ENCODE measurements around the gene OPHN1.

The OPHN1 gene, protein sequence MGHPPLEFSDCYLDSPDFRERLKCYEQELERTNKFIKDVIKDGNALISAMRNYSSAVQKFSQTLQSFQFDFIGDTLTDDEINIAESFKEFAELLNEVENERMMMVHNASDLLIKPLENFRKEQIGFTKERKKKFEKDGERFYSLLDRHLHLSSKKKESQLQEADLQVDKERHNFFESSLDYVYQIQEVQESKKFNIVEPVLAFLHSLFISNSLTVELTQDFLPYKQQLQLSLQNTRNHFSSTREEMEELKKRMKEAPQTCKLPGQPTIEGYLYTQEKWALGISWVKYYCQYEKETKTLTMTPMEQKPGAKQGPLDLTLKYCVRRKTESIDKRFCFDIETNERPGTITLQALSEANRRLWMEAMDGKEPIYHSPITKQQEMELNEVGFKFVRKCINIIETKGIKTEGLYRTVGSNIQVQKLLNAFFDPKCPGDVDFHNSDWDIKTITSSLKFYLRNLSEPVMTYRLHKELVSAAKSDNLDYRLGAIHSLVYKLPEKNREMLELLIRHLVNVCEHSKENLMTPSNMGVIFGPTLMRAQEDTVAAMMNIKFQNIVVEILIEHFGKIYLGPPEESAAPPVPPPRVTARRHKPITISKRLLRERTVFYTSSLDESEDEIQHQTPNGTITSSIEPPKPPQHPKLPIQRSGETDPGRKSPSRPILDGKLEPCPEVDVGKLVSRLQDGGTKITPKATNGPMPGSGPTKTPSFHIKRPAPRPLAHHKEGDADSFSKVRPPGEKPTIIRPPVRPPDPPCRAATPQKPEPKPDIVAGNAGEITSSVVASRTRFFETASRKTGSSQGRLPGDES

DNA sequence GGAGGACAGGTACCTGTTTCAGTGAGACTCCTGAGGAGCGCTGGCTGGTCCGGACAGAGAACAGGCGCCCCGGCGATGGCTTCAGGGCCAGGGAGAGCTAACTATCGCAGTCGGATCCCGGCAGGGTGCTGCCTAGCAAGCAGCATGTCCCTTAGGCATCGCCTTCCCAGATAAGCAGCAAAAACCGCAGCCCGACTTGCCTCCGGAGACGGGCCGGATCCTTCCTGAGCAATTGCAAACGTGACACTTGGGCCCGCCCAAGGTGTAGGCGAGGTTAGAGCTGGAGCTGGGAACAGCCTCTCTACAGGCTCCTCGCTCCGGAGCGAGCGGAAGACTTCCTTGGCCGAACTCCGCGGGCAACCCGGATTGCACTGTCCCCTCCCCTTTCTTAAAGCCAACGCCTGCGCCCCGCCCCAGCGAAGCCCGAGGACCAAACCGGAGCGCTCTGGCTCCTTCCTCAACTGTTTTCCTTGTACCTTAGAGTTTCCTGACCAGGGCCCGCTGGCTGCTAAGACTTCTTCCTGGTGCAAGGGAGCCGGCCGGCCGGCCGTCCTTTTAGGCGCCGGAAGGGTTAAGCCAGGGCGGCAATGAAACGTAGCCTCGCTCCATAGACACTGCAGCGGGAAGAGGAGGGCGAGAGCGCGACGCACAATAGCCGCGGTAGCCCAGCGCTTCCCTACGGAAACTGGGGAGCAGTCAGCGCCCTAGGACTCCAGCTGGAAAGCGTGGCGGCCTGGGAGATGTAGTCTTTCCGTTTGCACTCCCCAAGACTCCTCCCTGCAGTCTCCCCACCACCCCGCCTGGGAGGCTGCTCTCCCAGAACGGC is at the start of gene OPHN1:
OPHN1 (minus strand) TSS at position 341 of the 826 bp plus-strand sequence. CDS start 475 bp downstream, outside the sequence.
- in situ Hi-C loops (cut with MboI; ENCODE audit: low sequenced_read_pairs), result no loop called here

DNA sequence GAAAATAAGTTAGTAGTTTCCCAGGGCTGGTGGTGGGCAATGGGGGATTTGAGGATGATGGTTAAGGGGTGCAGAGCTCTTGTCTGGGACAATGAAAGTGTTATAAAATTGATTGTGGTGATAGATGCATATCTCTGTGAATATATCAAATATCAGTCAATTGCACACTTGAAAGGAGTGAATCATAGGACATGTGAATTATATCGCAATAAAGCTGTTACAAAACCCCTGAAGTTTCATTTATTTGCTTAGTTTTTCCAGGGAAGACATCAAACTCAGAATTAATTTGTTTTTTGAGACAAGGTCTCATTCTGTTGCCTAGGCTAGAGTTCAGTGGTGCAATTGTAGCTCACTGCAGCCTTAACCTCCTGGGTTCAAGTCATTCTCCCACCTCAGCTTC is 47.7 kb upstream of the OPHN1 start:
- in situ Hi-C loops (cut with MboI; ENCODE audit: low sequenced_read_pairs), result no loop called here

DNA sequence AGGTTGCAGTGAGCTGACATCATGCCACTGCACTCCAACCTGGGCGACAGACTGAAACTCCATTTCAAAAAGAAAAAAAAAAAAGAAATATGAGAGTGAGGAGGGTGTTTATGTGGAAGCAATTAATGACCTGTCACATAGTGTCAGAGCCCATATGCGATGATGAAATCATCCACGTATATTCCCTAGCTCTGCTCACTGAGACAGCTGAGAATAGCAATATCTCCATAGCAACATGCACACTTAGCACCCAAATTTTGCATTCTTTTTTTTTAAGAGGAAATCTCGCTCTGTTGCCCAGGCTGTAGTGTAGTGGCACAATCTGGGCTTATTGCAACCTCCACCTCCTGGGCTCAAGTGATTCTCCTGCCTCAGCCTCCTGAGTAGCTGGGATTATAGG is 31.5 kb upstream of the OPHN1 start:
- in situ Hi-C loops (cut with MboI; ENCODE audit: low sequenced_read_pairs), result no loop called here

DNA sequence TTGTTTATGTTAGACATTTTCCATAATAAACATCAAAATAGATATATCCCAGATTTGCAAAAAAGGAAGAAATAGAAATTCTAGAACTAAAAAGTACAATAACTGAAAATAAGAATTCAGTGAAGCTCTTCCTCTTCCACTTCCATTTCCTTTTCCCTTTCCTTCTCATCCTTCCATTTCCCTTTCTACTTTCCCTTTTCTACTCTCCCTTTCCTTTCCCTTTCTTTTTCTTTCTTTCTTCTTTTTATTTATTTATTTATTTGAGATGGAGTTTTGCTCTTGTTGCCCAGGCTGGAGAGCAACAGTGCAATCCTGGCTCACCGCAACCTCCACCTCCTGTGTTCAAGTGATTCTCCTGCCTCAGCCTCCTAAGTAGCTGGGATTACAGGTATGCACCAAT is 30.6 kb upstream of the OPHN1 start:
- in situ Hi-C loops (cut with MboI; ENCODE audit: low sequenced_read_pairs), result no loop called here

DNA sequence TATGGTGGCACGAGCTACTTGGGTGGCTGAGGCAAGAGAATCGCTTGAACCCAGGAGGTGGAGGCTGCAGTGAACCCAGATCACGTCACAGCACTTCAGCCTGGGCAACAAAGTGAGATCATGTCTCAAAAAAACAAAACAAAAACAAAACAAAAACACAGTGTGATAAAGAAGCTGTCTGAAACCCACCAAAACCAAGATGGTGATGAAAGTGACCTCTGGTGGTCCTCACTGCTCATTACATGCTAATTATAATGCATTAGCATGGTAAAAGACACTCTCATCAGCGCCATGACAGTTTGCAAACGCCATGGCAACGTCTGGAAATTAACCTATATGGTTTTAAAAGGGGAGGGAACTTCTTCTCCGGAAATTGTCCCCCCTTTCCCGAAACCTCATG is 29.4 kb upstream of the OPHN1 start:
- in situ Hi-C loops (cut with MboI; ENCODE audit: low sequenced_read_pairs), result no loop called here

DNA sequence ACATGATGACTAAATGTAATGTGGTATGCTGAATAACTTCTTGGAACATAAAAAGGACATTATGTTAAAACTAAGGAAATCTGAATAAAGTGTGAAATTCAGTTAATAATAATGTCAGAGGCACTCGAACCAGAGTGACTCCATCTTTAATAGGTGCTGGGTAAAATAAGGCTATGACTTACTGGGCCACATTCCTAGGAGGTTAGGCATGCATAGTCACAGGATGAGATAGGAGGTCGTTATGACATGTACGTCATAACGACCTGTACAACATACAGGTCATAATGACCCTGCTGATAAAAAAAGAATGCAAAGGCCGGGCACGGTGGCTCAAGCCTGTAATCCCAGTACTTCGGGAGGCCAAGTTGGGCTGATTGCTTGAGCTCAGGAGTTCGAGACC is 28.9 kb upstream of the OPHN1 start:
- in situ Hi-C loops (cut with MboI; ENCODE audit: low sequenced_read_pairs), result no loop called here

DNA sequence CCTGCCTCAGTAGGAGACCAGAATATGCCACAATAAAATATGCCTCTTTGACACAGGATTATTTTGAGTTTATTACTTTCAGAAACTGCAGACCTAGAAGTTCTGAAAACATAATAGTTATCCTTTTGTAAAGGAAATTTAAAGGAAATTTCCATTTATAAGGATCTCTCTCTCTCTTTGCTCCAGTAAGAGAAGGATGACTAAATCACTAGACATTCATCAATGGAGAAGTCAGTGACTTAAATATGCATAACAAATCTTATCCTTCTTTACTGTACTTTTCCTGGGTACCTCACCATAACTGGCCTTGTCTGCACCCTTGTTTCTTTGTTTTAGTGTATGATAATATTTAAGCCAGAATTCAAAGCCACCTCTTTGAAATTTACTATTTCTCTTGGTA is 28.3 kb upstream of the OPHN1 start:
- in situ Hi-C loops (cut with MboI; ENCODE audit: low sequenced_read_pairs), result no loop called here

DNA sequence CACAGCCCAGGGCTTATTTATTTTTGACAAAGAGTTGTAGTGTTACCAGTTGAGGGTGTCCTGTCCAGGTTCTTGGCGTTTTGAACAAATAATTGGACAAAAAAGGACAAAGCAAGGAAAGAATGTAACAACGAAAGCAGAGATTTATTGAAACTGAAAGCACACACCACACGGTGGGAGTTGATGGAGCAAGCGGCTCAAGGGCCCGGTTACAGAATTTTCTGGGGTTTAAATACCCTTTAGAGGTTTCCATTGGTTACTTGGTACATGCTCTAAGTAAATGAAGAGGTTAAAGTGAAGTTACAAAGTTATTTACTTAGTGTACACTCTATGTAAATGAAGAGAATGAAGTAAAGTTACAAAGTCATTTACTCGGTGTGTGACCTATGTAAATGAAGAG is 27.8 kb upstream of the OPHN1 start:
- in situ Hi-C loops (cut with MboI; ENCODE audit: low sequenced_read_pairs), result no loop called here

DNA sequence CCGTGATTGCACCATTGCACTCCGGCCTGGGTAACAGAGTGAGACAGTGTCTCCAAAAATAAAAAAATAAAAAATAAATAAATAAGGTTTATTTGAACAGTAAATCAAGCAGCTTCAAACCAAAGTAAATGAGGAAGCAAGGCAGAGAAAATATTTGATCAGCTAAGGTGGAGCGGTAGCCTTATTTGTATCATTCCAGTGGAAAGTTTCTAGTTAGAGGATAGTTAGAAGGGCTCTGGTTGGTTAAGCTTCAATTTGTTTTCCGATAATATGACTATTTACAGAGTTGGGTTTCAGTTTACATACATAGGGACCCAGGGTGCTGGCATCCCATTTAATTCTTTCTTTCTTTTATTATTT is 21.8 kb upstream of the OPHN1 start:
- in situ Hi-C loops (cut with MboI; ENCODE audit: low sequenced_read_pairs), result no loop called here

DNA sequence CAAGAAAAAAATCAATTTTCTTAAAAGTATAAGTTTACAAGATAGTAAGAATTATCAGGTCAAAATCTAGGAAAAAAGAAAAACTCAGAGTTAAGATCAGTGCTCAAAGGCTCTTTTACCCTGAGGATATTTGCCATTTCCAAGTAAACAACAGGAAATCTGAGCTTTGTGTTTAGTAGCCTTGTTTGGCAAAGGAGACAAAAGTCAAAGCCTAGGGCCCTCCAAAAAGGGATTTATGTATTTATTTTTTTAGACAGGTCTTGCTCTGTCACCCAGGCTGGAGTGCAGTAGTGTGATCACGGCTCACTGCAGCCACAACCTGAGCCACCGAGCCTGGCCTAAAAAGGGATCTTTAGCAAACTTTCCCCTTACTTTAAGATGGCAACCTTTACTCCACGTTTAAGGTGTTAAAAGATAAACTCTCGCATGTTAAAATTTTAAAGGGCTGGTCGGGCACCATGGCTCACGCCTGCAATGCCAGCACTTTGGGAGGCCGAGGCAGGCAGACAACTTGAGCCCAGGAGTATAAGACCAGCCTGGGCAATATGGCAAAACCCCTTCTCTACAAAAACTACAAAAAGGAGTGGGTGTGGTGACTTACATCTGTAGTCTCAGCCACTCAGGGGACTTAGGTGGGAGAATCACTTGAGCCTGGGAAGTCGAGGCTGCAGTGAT is 21.3 kb upstream of the OPHN1 start:
- in situ Hi-C loops (cut with MboI; ENCODE audit: low sequenced_read_pairs), result no loop called here

DNA sequence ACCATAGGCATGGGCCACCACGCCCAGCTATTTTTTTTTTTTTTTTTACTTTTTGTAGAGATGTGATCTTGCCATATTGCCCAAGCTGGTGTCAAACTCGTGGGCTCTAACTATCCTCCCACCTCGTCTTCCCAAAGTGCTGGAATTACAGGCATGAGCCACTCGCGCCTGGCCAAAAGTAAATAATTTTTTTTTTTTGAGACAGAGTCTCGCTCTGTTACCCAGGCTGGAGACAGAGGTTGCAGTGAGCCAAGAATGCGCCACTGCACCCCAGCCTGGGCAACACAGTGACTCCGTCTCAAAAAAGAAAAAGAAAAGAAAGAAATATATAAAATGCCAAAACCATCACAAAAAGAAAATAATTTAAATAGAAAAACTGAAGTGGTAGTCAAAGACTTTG is 18.4 kb upstream of the OPHN1 start:
- in situ Hi-C loops (cut with MboI; ENCODE audit: low sequenced_read_pairs), result no loop called here

DNA sequence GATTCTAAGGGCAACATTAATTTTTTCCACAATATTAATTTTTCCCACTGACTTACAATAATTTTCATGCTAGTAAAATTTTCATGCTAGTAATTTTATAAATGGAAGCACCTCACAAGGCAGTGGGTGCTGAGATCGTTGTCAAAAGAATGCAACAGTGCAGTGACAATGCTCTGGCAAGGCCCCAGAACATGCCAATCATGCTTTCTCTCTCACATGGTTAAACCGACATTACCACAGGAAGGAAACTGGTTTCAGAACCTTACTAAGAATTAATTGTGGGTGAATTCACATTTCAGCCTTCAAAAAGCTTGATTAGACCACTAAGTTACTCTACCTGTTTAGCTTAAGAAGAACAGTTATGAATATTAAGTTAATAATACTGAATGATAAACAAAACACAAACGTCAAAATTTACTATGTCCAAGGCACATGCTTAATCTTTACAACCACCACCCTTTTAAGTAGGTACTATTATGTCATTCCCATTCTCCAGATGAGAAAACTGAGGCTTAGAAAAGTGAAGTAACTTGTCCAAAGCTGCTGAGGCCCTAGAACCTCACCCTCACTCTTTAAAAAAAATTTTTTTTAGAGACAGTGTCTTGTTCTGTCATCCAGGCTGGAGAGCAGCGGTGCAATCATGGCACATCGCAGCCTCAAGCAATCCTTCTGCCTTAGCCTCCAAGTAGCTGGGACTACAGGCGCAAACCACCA is 10.0 kb upstream of the OPHN1 start:
- in situ Hi-C loops (cut with MboI; ENCODE audit: low sequenced_read_pairs), result no loop called here

DNA sequence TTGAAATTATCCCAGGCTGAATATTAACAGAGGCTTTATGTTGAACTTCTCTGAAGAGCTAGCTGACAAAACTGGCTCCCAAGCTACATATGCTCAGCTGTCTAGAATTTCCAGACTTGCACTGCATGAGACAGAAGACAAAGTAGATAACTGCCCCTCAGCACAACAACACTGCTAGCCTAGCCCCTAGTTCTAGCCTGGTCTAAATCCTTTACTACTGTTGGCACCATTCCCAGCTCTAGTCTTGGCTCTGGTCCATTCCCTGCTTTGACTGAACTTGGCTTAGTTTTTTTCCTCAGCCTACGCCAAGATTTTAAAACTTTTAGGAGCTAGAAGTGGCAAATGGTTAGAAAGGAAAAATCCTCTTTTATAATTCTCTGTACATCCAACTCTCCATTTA is 7.6 kb upstream of the OPHN1 start:
- in situ Hi-C loops (cut with MboI; ENCODE audit: low sequenced_read_pairs), result no loop called here

DNA sequence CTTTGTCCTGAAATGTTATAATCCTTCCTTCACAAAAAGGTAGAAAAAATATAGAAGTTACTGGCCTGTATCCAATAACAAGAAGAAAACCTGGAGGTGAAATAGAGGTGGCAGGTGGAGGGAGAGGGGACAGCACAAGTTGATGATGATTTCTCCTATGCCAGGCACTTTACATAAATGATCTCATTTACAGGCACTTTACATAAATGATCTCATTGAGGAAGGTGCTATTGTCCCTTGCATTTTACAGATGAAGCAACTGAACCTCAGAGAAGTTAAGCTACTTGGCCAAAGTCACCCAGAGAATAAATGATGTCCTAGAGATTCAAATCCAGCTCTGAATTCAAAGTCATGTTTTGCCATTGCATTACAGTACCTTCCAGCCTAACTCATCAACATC is 7.1 kb upstream of the OPHN1 start:
- in situ Hi-C loops (cut with MboI; ENCODE audit: low sequenced_read_pairs), result no loop called here

DNA sequence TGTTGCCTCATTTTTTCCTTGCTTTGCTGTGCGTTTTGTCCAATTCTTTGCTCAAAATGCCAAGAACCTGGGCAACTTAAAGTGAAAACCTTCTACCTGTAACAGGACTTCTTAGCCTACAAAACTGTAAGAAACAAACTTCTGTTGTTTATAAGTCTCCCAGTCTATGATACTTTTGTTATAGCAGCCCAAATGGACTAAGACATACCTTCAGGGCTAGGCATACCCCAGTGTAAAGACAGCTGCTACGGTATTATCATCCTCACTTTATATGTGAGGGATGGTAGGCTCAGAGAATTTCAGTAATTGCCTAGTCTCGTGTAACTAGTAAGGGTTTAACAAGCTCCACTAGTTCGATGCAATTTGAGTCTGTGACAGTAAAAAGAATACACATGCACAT is 6.0 kb upstream of the OPHN1 start:
- in situ Hi-C loops (cut with MboI; ENCODE audit: low sequenced_read_pairs), result no loop called here

DNA sequence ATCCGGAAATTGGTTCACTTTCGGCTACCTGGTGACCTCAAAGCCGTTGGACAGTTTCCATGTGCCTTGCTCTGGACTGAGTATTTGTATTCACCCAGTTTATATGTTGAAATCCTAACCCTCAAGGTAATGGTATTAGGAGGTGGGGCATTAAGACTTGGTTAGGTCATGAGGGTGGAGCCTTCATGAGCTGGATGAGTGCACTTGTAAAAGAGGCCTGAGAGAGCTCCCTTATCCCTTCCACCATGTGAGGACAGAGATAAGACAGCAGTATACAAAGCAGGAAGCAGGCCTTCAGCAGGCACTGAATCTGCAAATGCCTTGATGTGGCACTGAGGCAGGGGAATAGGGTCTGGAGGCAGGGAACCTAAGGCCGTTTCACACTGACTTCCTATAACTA is 5.3 kb upstream of the OPHN1 start:
- in situ Hi-C loops (cut with MboI; ENCODE audit: low sequenced_read_pairs), result no loop called here

DNA sequence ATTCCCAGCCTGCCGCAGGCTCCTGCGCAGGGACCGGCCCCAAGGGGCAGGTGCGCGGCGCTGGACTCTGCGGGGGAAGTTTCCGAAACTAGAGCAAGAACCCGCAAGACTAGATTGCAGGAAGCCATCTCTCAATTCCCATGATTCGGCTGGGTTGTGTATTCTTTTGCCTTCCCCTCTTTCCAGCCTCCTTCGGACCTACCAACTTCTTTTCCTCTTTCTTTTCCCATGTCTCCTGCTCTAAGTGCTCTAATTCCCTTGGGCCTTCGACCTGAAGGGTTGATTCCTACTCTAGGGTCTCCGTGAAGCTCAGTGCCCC is 645 bp upstream of the OPHN1 start:
- in situ Hi-C loops (cut with MboI; ENCODE audit: low sequenced_read_pairs), result no loop called here

DNA sequence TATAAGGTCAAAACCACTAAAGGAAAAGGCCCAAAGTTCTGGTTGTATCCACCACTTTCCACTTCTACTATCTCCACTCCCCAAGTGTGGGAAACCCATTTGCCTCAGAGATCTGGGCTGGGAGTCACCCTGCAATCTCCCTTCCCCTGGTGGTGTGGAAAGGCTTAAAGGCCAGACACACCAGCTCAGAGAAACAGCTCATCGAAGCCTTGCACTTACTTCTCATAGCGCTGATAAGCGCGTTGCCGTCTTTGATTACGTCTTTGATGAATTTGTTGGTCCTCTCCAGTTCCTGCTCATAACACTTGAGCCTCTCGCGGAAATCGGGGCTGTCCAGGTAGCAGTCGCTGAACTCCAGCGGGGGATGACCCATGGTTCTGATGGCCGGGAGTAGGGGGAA is 647 bp downstream of the OPHN1 start:
- in situ Hi-C loops (cut with MboI; ENCODE audit: low sequenced_read_pairs), result no loop called here

DNA sequence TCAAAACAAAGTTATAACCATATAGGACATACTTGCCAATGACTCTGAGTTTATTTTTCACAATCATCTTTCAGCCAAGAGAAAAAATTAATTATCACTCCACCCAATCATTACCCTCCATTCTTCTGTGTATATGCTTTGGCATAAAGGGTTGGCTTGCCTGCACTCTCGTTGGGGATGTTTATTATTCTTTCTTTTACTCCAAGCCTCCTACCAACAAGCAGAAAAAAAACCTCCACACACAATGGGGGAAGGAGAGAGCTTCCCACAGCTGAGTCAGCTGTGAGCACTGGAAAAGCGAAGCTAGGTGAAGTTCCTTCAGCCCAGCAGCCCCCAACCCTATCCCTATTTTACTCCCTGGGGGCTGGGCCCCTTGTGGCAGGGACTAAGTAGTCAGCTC is 1.5 kb downstream of the OPHN1 start:
- in situ Hi-C loops (cut with MboI; ENCODE audit: low sequenced_read_pairs), result no loop called here

DNA sequence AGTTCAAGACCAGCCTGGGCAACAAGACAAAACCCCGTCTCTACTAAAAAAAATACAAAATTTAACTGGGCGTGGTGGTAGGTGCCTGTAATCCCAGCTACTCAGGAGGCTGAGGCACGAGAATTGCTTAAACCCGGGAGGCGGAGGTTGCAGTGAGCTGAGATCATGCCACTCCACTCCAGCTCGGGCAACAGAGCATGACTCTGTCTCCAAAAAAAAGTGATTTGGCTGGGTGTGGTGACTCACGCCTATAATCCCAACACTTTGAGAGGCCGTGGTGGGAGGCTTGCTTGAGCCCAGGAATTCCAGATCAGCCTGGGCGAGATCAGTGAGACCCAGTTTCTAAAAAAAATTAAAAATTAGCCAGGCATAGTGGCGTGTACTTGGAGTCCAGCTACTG is 4.1 kb downstream of the OPHN1 start:
- in situ Hi-C loops (cut with MboI; ENCODE audit: low sequenced_read_pairs), result no loop called here

DNA sequence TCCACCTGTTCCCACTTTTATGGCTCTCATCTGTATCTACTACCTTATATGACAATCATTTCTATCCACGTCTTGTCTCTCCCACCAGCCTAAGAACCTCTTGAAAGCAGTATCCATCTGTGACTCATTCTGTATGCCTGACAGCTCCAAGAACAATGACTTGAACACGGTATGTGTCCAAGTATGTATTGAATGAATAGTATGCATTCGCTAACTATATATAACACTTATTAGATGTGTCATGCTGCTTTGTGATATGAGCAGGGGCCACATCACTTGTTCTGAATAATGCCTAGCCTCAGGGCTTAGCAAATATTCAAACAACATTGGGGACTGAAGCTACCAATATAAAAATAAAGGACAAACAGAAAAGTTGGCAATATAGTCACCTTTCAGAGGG is 4.9 kb downstream of the OPHN1 start:
- in situ Hi-C loops (cut with MboI; ENCODE audit: low sequenced_read_pairs), result no loop called here

Measured in HL-60/S4 treated with phorbol 12-myristate 13-acetate at 8.2 ng/mL for 4 days and 3 days (cell line).